ENCODE data around the gene PLA2G4A. TPM values are rescaled to one million over a fixed set of nuclear protein-coding genes. Genes with fewer than 3 reads are reported as not detected.
"Not testable (repeated sequence)": the region's sequence is repeated elsewhere in the genome, so short reads cannot be mapped to it uniquely, and the experiment has no call there.

Gene PLA2G4A
- total and polyA plus RNA-seq, 2 donors = 3.7 to 4.7 TPM

DNA sequence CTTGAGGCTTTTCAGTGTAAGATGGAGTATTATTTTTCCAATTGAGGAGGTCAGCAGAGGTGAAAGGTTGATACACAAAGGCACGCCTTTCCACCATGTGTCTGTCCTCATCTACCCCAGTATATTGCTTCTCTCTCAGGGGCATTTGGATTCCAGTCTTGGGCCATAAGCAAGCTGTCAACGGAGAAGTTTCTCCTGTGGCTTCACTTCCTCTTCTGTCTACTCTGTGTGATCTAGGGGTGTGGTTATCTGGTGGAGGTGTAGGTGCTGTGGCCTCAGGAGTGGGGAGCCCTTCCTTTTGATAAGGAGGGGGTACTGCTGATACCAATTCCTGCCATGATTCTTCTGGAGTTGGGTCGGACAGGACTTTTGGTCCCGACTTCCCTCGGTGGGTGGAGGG lies 92.6 kb downstream of the PLA2G4A start:
- not testable (repeated sequence) for H3K9me3 ChIP-seq (ENCODE audit: control insufficient read depth in 2 of 2, insufficient read depth in 1 of 2, low read length in 1 of 2); H3K27me3 ChIP-seq (ENCODE audit: control insufficient read depth in 2 of 2, insufficient read depth in 1 of 2, low read length in 1 of 2); H3K4me1 ChIP-seq (ENCODE audit: control insufficient read depth in 2 of 2, insufficient read depth in 2 of 2, low read length in 2 of 2); H3K4me3 ChIP-seq (ENCODE audit: low read length in 2 of 2); H3K27ac ChIP-seq (ENCODE audit: low read depth in 1 of 2, low read length in 1 of 2); H3K36me3 ChIP-seq (ENCODE audit: control insufficient read depth in 2 of 2, insufficient read depth in 2 of 2, low read length in 1 of 2); DNase-seq (ENCODE audit: low read depth in 6 of 9, low spot score in 9 of 9)
- 80% methylated on average over 5 of the region's 5 CpGs for WGBS

DNA sequence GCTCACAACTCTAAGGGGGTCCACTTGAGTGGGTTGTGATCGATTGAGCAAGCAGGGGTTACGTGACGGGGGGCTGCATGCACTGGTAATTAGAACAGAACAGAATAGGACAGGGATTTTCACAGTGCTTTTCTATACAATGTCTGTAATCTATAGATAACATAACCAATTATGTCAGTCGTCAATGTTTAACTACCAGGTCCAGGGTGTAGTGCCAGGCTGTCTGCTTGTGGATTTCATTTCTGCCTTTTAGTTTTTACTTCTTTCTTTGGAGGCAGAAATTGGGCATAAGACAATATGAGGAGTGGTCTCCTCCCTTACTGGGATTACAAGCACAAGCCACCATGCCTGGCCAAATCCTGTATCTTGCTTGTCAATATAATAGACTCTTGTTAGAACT lies 94.1 kb downstream of the PLA2G4A start:
- 68% methylated on average over 4 of the region's 4 CpGs for WGBS
- DNase-seq (ENCODE audit: low read depth in 6 of 9, low spot score in 9 of 9); H3K27me3 ChIP-seq (ENCODE audit: control insufficient read depth in 2 of 2, insufficient read depth in 1 of 2, low read length in 1 of 2); H3K9me3 ChIP-seq (ENCODE audit: control insufficient read depth in 2 of 2, insufficient read depth in 1 of 2, low read length in 1 of 2); H3K4me3 ChIP-seq (ENCODE audit: low read length in 2 of 2); H3K36me3 ChIP-seq (ENCODE audit: control insufficient read depth in 2 of 2, insufficient read depth in 2 of 2, low read length in 1 of 2); H3K27ac ChIP-seq (ENCODE audit: low read depth in 1 of 2, low read length in 1 of 2); H3K4me1 ChIP-seq (ENCODE audit: control insufficient read depth in 2 of 2, insufficient read depth in 2 of 2, low read length in 2 of 2): not testable (repeated sequence)

DNA sequence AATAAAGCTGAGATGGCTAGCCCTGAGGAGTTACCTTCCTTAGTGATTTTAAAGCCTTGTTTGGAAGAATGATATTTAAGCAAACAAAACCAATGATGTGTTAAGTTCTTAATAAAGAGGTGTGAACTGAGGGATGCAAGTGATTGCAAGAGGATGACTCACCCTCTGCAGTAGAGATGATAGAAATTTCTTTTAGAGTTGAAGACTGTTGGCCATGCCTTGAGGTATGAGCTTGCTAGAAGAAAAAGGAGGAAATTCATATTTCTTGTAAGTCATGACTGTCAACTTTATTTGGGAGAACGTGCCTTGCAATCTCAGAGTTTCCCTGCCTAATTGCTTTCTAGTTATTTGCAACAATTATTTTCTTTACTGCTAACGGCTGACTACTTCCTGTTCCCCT lies 94.7 kb downstream of the PLA2G4A start:
- no peaks in the 10 kb centered on the region for H3K9me3 ChIP-seq (ENCODE audit: control insufficient read depth in 2 of 2, insufficient read depth in 1 of 2, low read length in 1 of 2)
- 93% methylated on average over 2 of the region's 2 CpGs for WGBS
- no peak for DNase-seq (ENCODE audit: low read depth in 6 of 9, low spot score in 9 of 9)

DNA sequence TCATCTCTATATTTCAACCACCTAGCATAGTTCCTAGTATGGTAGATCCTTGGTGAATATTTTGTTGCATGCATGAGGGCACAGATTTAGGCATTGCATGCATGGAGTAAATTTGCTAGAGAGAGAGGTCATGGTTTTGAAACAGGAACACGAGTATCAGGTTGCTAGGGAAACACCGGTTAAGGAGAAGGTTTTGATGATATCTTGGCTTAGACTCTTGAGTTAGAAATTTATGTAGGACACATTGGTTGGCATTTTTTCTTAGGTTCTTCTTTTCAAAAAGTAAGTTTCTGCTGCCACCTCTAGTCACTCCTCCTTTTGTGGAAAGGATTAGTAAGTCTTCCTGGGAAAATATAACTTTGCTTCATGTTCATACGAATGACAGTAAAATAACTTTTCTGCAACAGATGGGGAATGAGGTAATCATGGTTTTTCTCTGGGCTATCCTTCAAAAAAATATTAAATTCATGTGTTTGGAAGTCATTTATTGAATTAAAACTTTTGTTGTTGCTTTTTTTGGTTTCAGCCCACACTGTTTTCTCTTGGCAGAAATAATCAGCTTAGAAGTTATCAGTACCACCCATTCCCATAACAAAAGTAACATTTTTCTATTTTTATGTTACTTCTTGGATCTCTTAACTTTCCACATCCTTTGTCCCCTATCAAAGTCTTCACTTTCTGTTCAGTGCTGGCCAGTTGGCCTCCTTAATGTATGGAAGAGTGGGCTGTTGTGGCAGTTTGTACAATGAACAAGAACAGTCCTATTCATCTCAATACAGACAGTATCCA lies 97.3 kb downstream of the PLA2G4A start:
- Histone ChIP-seq H3K4me1 (ENCODE audit: control insufficient read depth in 2 of 2, insufficient read depth in 2 of 2, low read length in 2 of 2) (no peaks in the 10 kb centered on the region), H3K27ac (ENCODE audit: low read depth in 1 of 2, low read length in 1 of 2) (peak overlapping the region in 1 of 2 donors; percentile 26), H3K36me3 (ENCODE audit: control insufficient read depth in 2 of 2, insufficient read depth in 2 of 2, low read length in 1 of 2) (no peaks in the 10 kb centered on the region), H3K4me3 (ENCODE audit: low read length in 2 of 2) (no peak overlapping the region), H3K9me3 (ENCODE audit: control insufficient read depth in 2 of 2, insufficient read depth in 1 of 2, low read length in 1 of 2) (no peaks in the 10 kb centered on the region), H3K27me3 (ENCODE audit: control insufficient read depth in 2 of 2, insufficient read depth in 1 of 2, low read length in 1 of 2) (no peaks in the 10 kb centered on the region)
- peak in 2 of 9 donors; percentile 1 to 5 for DNase-seq (ENCODE audit: low read depth in 6 of 9, low spot score in 9 of 9)
- 47% methylated on average over 3 of the region's 3 CpGs for WGBS

More for the DNA sequence above, 94.7 kb downstream of the PLA2G4A start:
- H3K36me3 ChIP-seq (ENCODE audit: control insufficient read depth in 2 of 2, insufficient read depth in 2 of 2, low read length in 1 of 2) = no peaks in the 10 kb centered on the region
- H3K4me3 ChIP-seq (ENCODE audit: low read length in 2 of 2) = no peak overlapping the region
- H3K27ac ChIP-seq (ENCODE audit: low read depth in 1 of 2, low read length in 1 of 2) = no peak overlapping the region
- H3K27me3 ChIP-seq (ENCODE audit: control insufficient read depth in 2 of 2, insufficient read depth in 1 of 2, low read length in 1 of 2) = no peaks in the 10 kb centered on the region
- no peaks in the 10 kb centered on the region for H3K4me1 ChIP-seq (ENCODE audit: control insufficient read depth in 2 of 2, insufficient read depth in 2 of 2, low read length in 2 of 2)

DNA sequence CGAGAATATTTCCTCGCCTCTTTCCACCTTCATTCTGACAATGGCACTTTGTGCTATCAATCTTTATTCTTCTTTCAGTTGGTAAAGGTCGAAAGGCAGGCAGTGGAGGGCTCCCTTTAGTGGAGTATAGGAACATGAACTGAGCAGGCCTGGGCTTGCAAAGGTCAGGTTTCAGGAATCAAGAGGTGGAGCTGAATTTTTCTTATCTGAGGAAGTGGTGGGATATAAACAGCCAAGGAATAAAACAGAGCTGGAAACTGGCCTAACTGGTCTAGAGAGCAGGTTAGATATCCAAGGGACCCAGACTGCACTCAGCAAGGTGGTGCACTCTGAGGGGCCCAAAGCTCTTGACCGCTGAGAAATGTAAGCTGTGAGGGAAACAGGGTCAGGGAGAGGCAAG lies 99.1 kb downstream of the PLA2G4A start:
- H3K4me3 ChIP-seq (ENCODE audit: low read length in 2 of 2) = no peak overlapping the region
- no peak overlapping the region for H3K27ac ChIP-seq (ENCODE audit: low read depth in 1 of 2, low read length in 1 of 2)
- WGBS = 96% methylated on average over 4 of the region's 4 CpGs
- no peaks in the 10 kb centered on the region for H3K9me3 ChIP-seq (ENCODE audit: control insufficient read depth in 2 of 2, insufficient read depth in 1 of 2, low read length in 1 of 2)
- no peaks in the 10 kb centered on the region for H3K36me3 ChIP-seq (ENCODE audit: control insufficient read depth in 2 of 2, insufficient read depth in 2 of 2, low read length in 1 of 2)
- no peak for DNase-seq (ENCODE audit: low read depth in 6 of 9, low spot score in 9 of 9)
- no peaks in the 10 kb centered on the region for H3K4me1 ChIP-seq (ENCODE audit: control insufficient read depth in 2 of 2, insufficient read depth in 2 of 2, low read length in 2 of 2)
- H3K27me3 ChIP-seq (ENCODE audit: control insufficient read depth in 2 of 2, insufficient read depth in 1 of 2, low read length in 1 of 2) = no peaks in the 10 kb centered on the region

DNA sequence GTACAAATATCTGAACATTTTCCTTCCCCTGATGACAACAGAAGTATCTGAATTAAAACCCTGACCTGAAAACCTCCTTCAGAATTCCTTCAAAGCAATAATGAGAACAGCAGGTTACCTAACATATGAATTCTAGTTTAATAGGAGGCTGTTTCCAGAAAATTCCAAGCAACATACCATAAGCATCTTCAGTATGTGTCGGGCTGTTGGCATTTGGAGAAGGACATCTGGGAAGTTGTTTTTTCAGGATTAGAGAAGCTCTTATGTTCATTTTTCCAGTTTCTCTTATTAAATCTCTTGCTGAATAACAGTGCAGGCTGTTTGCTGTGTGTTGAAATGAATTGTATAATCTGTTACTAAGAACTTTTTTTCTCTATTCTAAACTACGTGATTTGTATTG lies 101.5 kb downstream of the PLA2G4A start:
- H3K4me3 ChIP-seq (ENCODE audit: low read length in 2 of 2) = no peak overlapping the region
- no peak for DNase-seq (ENCODE audit: low read depth in 6 of 9, low spot score in 9 of 9)
- H3K27ac ChIP-seq (ENCODE audit: low read depth in 1 of 2, low read length in 1 of 2) = no peak overlapping the region
- no peaks in the 10 kb centered on the region for H3K9me3 ChIP-seq (ENCODE audit: control insufficient read depth in 2 of 2, insufficient read depth in 1 of 2, low read length in 1 of 2)
- no peaks in the 10 kb centered on the region for H3K36me3 ChIP-seq (ENCODE audit: control insufficient read depth in 2 of 2, insufficient read depth in 2 of 2, low read length in 1 of 2)
- no peaks in the 10 kb centered on the region for H3K27me3 ChIP-seq (ENCODE audit: control insufficient read depth in 2 of 2, insufficient read depth in 1 of 2, low read length in 1 of 2)
- no peaks in the 10 kb centered on the region for H3K4me1 ChIP-seq (ENCODE audit: control insufficient read depth in 2 of 2, insufficient read depth in 2 of 2, low read length in 2 of 2)
- WGBS = 97% methylated on average over 2 of the region's 2 CpGs

DNA sequence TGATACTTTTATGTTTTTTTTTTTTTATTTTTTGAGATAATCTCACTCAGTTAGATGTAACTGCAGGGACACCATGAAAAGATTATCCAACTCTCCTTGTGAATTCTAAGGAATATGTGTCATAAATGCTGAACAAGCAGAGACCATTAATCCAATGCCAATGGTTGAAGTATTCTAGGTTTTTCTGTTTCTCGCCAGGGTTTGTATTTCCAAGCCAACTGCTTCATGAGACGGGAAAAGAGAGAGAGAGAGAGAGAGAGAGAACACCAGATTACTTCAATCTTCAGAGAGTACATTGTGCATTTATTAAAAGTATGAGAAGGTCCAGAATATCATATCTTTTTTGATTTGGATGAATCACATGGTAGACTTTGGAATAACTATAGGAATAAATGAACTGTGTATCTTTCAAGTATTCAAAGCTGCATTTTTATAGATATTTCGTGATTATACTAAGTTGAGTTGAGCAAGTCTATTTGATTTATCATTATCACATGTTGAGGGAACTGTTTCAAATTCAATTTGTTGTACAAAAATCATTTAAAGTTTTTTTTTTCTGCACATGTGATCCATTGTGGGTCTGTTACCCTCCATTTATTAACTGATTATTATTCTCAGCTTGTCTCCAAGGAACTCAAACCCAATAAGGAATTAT lies 108.4 kb downstream of the PLA2G4A start:
- 93% methylated on average over 3 of the region's 3 CpGs for WGBS
- no peak for DNase-seq (ENCODE audit: low read depth in 6 of 9, low spot score in 9 of 9)
- H3K9me3 ChIP-seq (ENCODE audit: control insufficient read depth in 2 of 2, insufficient read depth in 1 of 2, low read length in 1 of 2) = no peaks in the 10 kb centered on the region

DNA sequence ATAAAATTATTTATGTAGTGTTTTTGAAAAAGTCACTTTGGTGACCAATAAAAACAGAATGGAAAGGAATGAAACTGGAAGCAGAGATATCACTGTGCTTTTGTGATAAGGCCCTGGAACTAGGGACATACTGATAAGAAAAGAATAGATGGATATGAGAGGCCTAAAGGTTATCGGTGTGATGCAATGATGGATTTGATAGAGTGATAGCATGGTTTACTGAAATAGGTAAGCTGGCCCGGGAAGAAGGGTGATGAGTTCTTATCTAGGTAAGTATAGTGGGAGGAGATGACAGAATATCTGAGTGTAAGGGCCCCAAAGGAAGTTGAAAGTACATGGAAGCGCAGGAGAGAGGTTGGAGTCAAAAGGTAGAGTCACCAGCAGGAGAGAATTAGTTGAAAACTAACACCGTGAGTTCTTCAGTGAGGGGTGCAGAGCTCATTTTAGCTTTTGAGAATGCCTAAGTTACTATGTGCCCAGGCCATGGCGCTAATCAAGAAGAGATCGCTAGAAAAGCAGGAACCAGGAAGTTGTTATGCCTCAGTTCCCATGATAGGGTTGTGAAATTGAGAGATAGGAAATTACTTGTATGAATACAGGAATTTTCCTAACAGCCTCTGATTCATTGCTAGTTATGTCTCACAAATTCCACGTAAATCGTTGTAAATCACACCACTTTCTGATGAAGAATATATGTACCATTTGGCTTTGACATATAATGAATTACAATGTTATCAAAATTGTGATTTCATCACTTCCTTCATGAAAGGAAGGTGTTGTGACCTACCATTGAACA lies 115.3 kb downstream of the PLA2G4A start:
- WGBS = 97% methylated on average over 8 of the region's 8 CpGs
- H3K27ac ChIP-seq (ENCODE audit: low read depth in 1 of 2, low read length in 1 of 2) = no peak overlapping the region

More for the DNA sequence above, 108.4 kb downstream of the PLA2G4A start:
- no peaks in the 10 kb centered on the region for H3K36me3 ChIP-seq (ENCODE audit: control insufficient read depth in 2 of 2, insufficient read depth in 2 of 2, low read length in 1 of 2)
- no peaks in the 10 kb centered on the region for H3K4me1 ChIP-seq (ENCODE audit: control insufficient read depth in 2 of 2, insufficient read depth in 2 of 2, low read length in 2 of 2)
- H3K27me3 ChIP-seq (ENCODE audit: control insufficient read depth in 2 of 2, insufficient read depth in 1 of 2, low read length in 1 of 2) = no peaks in the 10 kb centered on the region
- H3K4me3 ChIP-seq (ENCODE audit: low read length in 2 of 2) = no peak overlapping the region
- no peak overlapping the region for H3K27ac ChIP-seq (ENCODE audit: low read depth in 1 of 2, low read length in 1 of 2)

DNA sequence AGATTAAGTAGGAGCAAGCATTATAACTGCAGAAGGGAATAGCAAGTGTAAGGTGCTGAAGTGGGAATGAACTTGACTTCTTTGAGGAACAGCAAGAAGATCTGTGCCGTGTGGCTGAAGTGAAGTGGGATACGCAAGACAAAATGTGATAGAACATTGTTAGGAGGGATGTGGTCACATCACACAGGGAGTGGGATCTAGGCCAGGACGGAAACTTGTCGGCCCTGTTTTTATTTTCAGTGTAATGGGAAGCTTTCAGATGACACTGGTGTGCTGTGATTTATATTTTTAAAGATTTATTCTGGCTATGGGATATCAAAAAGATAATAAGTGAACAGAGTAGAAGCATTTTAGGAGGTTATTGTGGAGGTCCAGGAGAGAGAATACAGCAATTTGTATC lies 116.4 kb downstream of the PLA2G4A start:
- Histone ChIP-seq H3K27me3 (ENCODE audit: control insufficient read depth in 2 of 2, insufficient read depth in 1 of 2, low read length in 1 of 2) (no peaks in the 10 kb centered on the region), H3K4me3 (ENCODE audit: low read length in 2 of 2) (no peak overlapping the region), H3K36me3 (ENCODE audit: control insufficient read depth in 2 of 2, insufficient read depth in 2 of 2, low read length in 1 of 2) (no peaks in the 10 kb centered on the region), H3K4me1 (ENCODE audit: control insufficient read depth in 2 of 2, insufficient read depth in 2 of 2, low read length in 2 of 2) (no peaks in the 10 kb centered on the region), H3K27ac (ENCODE audit: low read depth in 1 of 2, low read length in 1 of 2) (no peak overlapping the region), H3K9me3 (ENCODE audit: control insufficient read depth in 2 of 2, insufficient read depth in 1 of 2, low read length in 1 of 2) (no peaks in the 10 kb centered on the region)
- WGBS = 80% methylated on average over 4 of the region's 4 CpGs
- DNase-seq (ENCODE audit: low read depth in 6 of 9, low spot score in 9 of 9) = no peak

More for the DNA sequence above, 115.3 kb downstream of the PLA2G4A start:
- Histone ChIP-seq H3K4me3 (ENCODE audit: low read length in 2 of 2) (no peak overlapping the region), H3K4me1 (ENCODE audit: control insufficient read depth in 2 of 2, insufficient read depth in 2 of 2, low read length in 2 of 2) (no peaks in the 10 kb centered on the region), H3K9me3 (ENCODE audit: control insufficient read depth in 2 of 2, insufficient read depth in 1 of 2, low read length in 1 of 2) (no peaks in the 10 kb centered on the region), H3K36me3 (ENCODE audit: control insufficient read depth in 2 of 2, insufficient read depth in 2 of 2, low read length in 1 of 2) (no peaks in the 10 kb centered on the region), H3K27me3 (ENCODE audit: control insufficient read depth in 2 of 2, insufficient read depth in 1 of 2, low read length in 1 of 2) (no peaks in the 10 kb centered on the region)
- DNase-seq (ENCODE audit: low read depth in 6 of 9, low spot score in 9 of 9) = no peak
